ENCODE data around the gene CXCR4.
"Not testable (repeated sequence)": the region's sequence is repeated elsewhere in the genome, so short reads cannot be mapped to it uniquely, and the experiment has no call there.

Gene CXCR4

DNA sequence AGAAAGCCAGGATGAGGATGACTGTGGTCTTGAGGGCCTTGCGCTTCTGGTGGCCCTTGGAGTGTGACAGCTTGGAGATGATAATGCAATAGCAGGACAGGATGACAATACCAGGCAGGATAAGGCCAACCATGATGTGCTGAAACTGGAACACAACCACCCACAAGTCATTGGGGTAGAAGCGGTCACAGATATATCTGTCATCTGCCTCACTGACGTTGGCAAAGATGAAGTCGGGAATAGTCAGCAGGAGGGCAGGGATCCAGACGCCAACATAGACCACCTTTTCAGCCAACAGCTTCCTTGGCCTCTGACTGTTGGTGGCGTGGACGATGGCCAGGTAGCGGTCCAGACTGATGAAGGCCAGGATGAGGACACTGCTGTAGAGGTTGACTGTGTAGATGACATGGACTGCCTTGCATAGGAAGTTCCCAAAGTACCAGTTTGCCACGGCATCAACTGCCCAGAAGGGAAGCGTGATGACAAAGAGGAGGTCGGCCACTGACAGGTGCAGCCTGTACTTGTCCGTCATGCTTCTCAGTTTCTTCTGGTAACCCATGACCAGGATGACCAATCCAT, 2.7 kb downstream of the CXCR4 start:
- no peak for DNase-seq (ENCODE audit: low read depth in 3 of 3)

DNA sequence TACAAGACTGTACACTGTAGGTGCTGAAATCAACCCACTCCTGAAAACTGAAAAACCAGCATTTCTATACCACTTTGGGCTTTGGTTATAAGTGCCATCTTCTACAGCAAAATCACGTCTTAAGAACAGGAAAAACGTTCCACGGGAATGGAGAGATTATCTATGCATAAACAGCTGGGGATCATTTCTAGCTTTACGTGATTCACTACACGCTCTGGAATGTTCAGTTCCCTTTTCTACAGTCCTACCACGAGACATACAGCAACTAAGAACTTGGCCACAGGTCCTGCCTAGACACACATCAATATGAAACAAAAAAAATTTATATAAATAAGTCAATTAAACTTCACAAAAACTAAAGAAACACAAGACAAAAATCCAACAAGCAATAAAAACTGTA, 3.6 kb downstream of the CXCR4 start:
- no peak for DNase-seq (ENCODE audit: low read depth in 3 of 3)

DNA sequence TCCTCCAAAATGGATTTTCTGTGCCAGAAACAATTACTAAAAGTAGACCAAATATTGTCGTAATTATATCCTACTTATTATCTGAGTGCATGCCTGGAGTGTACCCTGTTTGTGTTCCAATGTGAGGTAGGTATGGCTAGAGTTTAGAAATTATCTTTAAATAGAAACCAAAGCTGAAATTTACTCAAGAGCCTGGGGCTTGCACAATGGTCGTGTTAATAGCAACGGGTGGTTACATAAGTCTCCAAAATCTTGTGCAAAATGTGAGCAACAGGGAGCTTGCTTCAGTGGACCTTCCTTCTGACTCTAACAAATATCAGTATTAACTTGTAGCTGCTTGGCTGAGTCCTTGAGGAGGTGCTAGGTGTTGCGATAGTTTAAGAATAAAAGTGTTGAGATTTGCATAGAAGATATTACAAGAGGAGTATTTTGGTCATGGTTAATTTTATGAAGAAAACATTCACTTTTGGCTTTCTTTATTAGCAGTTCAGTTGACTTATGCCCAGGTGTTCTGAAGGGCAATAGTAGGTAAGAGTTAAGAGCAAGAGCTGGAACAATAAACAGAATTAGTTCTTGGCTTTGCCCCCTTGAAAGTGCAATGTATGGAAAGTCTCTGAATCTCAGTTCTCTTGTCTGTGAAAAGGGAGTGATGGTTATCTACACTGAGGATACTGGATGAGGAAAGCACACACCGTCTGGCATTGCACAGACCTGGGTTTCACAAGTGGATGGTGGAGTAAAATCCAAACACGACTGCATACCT, 4.6 kb downstream of the CXCR4 start:
- DNase-seq (ENCODE audit: low read depth in 3 of 3), result no peak

DNA sequence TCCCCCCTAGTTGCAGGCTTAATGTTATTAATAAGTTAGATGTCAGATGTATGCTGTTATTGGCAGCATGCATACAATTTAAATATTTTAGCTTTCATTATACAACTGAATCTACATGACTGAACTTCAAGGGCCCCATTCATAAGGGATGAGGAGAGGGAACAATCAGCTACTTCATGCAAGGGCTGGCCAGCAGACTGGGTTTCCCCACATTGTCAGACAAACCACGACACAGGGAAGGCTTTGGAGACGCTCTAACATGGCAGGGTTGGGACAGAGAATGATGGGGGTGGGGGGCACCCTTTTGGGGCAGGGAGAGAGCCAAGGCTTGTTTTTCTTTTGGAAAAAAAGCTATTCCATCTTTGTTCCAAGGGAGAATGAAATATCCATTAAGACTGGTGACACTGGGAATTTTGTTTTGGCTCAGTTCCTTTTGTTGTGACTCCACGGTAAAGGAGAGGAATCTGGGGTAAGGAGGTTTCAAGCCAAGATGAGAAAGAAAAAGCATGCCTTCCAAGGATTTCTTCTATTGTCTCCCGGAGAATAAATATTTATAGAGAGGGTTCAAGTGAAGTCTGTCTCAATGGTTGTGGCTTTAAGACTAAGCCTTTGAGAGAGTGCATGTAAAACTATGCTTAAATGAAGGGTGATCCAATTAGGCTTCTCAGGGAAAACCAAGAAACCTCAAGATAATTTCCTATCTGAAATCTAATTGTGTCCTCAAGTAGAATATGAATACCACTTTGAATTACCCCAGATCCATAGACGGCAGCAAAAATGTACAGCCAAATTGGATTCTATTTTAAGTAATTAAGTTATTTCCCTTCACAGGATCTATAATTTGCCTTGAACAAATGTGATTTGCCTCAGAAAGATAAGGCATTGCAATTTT, 5.4 kb downstream of the CXCR4 start:
- DNase-seq (ENCODE audit: low read depth in 3 of 3), result no peak

DNA sequence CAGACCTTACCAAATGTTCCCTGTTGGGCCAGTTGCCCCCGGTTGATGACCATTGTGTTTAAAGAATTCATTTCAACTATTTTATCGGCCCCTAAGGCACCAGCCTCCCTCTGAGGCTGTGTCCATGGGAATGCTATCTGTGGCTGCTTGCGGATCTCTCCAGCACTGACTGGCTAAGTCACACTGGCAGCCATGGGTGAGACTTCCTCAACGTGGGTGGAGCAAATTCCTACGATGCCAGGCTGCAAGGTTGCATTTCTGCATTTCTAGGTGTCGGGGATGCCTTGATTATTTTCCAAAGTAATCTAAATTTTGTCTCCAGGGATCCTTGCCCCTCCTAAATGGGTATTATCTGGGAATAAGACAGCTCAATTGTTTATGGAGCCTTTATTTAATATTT, 6.2 kb downstream of the CXCR4 start:
- DNase-seq (ENCODE audit: low read depth in 3 of 3), result no peak

DNA sequence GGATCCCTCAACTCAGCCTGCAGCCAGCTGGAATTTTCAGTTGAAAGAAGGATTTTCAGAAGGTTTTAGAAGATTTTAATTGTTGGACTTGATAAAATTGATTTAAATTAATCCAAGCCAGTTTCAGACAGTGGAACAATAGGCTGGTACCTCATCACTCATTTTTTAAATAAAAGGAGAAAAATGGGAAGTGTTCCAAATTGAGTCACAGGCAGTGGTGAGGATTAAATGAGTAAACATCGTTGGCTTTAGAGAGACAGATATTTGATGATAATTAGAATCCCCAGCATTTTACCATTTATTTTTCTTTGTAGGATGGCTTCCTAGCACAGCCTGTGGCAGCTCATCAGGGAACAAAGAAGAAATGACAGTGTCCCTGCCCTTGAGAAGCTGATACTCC, 7.4 kb downstream of the CXCR4 start:
- DNase-seq (ENCODE audit: low read depth in 3 of 3), result no peak

DNA sequence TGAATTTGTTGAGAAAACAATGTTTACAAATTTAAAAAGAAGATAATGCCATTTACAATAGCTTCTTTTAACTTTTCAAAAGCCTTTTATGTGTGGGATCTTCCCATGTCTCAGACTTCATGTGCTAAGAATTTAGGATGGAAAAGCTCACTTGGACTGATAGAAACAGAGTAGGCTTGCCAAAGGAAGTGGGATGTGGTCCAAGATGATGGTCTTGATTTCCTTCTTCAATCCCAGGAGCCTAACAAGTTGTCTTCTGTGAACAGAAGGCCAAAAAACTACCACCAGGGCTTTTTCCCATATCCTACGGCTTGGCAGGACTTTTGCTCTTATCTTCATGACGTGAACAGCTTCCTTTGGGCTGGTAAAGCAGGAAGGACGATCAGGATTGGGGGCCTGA, 9.5 kb downstream of the CXCR4 start:
- DNase-seq (ENCODE audit: low read depth in 3 of 3), result no peak

DNA sequence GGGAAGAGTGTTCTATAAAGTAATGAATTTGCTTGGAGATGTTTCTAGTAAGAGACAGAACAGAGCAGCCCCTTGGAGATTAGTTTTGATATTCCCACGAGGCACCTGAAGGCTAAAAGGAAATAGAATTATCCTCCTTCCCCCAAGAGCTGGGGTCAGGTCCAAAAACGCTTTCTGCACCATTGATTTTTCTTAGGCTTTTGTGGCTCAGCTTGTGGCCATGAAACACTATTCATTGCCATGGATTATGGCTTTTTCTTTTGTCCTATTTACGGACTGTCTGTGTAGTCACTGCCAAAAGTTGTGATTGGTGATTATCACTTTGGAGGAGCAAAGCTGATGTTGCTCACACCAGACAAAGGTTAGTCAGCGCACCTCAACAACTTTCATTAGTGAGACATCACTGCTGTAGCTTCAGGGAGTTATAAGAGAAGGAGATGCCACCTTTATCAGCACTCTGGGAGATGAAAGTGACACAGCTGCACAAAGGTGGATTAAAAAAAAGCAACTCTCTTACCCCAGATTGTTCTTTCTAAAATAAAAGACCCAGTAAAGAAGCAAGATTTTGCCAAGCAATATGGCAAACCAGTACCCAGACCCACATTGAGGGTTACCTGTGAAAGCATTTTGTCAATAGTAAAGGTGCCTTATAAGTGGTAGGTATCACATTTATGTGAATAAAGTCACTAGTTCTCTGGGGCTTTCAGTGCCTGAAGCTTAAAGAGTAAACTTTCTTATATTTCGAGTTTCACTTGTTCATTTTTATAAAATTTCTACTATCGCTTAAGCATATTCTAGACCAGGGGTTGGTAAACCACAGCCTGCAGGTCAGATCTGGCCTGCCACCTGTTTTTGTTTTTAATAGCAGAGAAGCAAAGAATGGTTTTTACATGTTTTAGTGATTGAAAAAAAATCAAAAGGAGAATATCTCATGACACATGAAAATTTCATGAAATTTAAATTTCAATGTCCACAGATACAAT, 10.6 kb downstream of the CXCR4 start:
- no peak for DNase-seq (ENCODE audit: low read depth in 3 of 3)

DNA sequence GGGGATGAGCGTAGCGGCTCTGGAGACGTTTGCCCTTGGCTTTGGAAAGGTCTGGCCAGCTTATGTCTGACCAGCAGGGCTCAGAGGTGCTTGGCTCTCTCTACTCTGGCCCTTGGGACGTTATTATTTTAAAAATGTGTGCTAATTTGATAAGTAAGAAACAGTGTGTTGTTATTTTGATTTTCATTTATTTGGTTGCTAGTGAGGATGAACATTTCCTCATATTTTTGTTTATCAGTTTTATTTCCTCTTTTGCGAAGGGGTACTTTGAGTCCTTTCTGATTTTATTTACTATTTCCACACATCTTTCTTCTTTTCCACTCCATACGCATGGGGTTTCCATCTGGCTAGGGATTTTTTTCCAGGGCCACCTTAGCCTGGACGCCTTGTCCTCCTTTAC, 11.4 kb downstream of the CXCR4 start:
- DNase-seq (ENCODE audit: low read depth in 3 of 3), result no peak

DNA sequence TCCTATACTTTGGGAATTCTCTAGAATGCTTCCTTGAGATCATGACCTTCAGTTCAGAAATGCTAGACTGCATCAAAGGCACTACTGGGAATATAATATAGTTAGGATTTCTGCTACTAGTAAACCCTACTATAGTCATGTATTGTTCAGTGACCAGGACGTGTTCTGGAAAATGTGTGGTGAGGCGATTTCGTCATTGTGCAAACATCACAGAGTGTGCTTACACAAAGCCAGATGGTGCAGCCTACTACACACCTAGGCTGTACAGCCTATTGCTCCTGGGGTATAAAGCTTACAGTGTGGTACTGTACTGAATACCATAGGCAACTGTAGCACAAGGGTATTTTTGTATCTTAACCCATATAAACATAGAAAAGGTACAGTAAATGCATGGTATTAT, 13.0 kb downstream of the CXCR4 start:
- no peak for DNase-seq (ENCODE audit: low read depth in 3 of 3)

DNA sequence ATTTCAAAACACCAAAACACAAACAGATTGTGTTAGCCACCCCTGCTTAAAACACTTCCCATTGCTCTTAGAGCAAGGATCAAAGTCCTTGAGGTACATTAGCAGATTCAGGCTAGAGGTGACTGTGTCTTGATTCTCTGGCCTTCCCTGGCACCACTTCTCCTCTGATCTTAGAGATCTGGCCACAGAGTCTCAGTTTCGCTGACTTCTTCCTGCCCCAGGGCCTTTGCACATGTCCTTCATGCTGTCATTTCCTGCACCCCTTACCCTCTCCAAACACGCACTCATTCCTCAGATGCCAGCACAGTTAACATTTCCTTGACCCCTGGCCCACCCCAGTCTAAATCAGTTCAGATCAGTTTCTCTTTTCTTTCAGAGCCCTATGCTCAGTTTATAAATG, 16.9 kb downstream of the CXCR4 start:
- no peak for DNase-seq (ENCODE audit: low read depth in 3 of 3)

DNA sequence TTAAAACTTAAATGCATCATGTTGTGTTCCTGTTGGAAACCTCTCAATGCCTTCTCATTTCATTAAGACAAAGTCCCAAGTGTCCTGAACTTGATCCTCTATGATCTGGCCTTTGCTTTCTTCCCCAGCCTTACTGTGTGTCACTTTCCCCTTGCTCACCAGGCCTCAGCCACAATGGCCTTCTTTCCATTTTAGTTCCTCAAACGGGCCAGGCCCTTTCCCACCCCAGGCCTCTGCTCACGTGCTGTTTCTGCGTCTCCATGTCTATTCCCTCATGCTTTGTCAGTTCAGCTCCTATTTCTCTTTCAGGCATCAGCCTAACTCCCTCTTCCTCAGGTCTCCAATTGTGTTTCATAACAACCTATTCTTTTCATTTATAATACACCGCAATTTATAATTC, 19.5 kb downstream of the CXCR4 start:
- no peak for DNase-seq (ENCODE audit: low read depth in 3 of 3)

DNA sequence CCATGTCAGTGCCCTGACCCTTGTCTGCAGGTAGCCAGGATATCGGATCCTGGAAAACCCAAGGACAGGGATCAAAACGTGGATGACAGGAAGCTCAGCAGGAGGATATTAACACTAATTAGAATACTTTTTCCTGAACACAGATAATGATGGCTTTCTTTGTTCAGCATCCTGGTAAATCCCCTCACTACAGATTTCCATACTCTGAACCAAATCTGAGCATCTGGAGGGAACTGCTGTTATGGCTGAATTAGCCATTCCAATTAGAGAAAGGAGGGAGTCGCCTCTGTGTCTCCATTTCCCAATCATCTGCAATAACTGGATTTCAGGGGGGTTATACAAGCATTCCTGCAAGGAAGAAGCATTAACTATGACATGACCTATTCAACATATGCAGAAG, 24.4 kb downstream of the CXCR4 start:
- DNase-seq (ENCODE audit: low read depth in 3 of 3), result no peak

DNA sequence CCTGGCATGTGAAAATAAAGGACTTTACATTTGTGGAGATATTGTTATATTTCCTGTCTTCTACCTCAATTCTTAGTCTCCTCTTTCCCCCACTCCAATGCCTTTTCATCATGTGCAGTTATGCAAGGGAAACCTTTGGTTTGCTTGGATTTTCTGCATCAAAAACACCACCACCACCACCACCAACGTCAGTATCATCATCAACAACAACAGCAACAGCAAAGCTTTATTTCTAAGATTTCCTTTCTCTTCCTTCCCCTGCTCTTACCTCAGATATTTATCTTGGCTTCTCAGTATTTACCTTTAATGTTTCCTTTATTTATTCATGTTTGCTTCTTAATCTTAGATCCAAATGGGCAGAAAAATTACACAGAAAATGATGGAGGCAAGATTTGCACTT, 26.1 kb downstream of the CXCR4 start:
- DNase-seq (ENCODE audit: low read depth in 3 of 3), result no peak

DNA sequence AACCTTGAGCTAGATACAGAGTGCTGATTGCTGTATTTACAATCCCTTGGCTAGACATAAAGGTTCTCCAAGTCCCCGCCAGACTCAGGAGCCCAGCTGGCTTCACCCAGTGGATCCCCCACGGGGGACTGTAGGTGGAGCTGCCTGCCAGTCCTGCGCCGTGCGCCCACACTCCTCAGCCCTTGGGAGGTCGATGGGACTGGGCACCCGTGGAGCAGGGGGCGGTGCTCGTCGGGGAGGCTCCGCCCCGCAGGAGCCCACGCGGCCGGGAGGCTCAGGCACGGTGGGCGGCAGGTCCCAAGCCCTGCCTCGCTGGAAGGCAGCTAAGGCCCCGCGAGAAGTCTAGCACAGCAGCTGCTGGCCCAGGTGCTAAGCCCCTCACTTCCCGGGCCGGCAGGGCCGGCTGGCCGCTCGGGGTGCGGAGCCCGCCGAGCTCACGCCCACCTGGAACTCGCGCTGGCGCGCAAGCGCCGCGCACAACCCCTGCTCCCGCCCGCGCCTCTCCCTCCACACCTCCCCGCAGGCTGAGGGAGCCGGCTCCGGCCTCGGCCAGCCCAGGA, 30.0 kb downstream of the CXCR4 start:
- not testable (repeated sequence) for DNase-seq (ENCODE audit: low read depth in 3 of 3)

DNA sequence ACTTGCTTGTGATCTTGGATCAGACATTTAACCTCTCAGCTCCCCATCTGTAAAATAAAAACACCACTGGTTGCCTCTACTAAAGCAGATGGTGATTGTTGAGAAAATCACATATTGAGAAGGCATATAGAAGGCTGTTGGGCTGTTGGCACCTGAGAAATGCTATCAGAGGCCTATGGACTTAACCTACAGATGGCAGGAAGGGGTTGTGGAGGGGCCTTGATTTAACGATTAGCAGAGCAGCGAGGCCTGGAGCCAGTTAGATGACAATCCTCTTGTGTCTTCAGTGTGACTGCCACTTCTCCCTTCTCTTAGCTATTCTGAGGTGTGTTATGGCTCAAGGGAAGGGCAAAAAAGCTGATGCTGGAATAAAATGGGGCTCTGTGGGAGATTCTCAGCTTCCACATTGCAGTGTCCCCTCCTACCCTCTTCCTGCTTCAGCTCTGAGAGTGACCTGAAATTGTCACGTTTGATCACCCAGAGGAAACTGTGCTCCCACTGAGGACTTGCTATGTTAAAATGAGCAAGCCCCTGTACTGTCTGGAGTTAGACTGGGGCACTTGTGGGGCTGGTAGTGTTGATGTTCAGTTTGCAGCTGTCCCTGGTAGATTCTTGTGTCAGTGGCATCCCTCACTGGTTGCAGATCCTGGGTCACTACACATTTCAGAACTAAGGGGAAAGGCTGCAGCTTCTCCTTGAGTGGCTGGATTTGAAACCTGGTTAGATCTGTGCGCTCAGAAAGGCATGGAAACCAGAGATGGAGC, 31.5 kb downstream of the CXCR4 start:
- DNase-seq (ENCODE audit: low read depth in 3 of 3), result no peak

DNA sequence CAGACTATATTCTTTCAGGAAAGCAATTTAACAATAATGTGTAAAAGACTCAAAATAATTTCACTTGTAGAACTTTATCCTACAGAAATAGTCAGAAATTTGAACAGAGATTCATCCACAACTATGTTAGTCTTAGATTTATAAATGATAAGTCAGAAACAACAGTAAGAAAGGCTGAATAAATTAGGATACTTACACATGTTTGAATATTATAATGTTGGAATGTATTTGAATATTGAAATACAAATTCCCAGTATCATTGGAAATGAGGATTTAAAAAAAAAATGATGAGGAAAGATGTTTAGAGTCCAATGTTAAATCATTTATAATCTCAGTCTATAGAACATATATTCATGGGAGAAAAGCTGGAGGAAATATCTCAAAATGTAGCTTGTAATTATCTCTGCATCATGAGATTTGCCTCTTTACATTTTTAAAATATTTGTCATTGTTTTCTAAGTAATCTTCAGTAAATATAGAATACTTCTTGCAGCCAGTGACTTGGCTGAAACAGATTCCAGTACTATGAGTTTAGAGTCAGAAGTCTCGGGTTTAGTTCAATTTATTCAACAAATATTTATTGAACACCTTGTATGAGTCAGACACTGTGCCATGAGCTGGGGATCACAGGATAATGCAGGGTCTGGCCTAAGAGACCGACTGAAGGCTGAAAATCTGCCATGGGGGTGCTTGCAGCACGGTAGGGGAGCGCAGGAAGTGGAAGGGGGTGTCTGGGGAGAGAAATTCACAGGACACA, 32.3 kb downstream of the CXCR4 start:
- DNase-seq (ENCODE audit: low read depth in 3 of 3), result no peak

DNA sequence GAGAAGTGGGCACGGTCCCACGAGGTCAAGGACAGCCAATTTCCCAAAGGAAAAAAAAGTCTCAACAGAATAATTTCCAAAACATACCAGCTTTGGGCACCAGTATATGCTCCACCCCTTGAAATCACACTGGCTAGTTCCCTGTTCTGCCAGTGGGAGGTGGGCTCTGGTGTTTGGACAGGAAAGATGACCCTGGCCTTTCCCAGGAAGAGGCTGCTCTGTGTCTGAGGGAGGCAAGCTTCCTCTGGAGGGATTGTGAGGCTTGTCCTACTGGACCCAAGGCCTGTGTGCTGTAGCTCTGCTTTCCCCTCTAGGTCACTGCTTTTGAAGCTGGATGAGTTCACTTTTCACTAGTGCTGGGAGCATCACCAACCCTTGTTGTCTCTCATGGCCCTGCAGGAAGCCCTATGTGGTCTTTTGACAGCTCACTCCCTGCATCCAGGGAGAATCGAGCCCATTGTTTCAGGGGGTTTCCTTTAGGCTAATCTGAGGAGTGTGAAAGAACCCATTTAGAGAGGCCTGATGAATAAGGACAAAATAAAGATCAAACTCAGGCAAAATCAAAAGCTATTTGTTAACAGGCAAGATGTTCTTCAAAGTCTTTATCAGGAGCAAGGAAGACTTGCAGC, 36.3 kb downstream of the CXCR4 start:
- no peak for DNase-seq (ENCODE audit: low read depth in 3 of 3)

DNA sequence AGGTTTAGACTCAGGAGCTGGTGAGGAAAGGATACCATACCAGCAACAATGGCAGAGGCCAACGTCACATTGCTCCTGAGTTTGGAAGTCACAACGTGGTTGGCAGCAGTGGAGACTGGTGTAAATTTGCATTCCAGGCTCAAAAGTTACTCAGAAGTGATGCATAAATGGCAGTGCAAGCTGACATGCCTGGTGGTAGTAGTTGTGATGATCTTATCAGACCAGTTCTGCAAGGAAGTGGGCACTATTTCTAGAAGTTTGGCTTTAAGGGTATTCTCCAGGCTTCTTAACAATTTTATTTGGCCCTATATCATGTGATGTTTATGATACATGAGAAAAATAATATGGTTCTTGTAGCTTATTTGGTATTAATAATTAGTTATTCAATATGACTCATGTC, 37.8 kb downstream of the CXCR4 start:
- DNase-seq (ENCODE audit: low read depth in 3 of 3), result no peak
